GM18508 (cell line): ENCODE data around the gene ZNF526.

ENCODE experiments used
- ATAC-seq: cut with Tn5 transposase; IDR thresholded peaks from one replicate; pipeline ENCODE4 v1.9.1; 2021; ENCODE audit warnings: moderate number of reproducible peaks; ENCODE audit not compliant: insufficient read depth, unreplicated experiment

ZNF526 gene

GRCh38 chr19:42244347-42245220 is 24.5 kb downstream of the ZNF526 start:
- ATAC-seq, result peak; percentile 30

GRCh38 chr19:42245231-42245630 is 25.1 kb downstream of the ZNF526 start:
- ATAC-seq, result no peak

GRCh38 chr19:42246143-42246921 is 26.2 kb downstream of the ZNF526 start:
- ATAC-seq, result no peak

- ATAC-seq, result no peak
Measured at GRCh38 chr19:42246922-42247639, 27.0 kb downstream of the ZNF526 start.

- ATAC-seq, result no peak
Measured at GRCh38 chr19:42247640-42248199, 27.6 kb downstream of the ZNF526 start.

GRCh38 chr19:42248270-42249148 is 28.4 kb downstream of the ZNF526 start:
- ATAC-seq, result no peak

GRCh38 chr19:42249149-42249750 is 29.1 kb downstream of the ZNF526 start:
- ATAC-seq, result no peak

GRCh38 chr19:42249769-42250168 is 29.7 kb downstream of the ZNF526 start:
- ATAC-seq, result no peak

GRCh38 chr19:42250183-42250665 is 30.1 kb downstream of the ZNF526 start:
- ATAC-seq, result no peak

- ATAC-seq, result no peak
Measured at GRCh38 chr19:42250666-42251531, 30.8 kb downstream of the ZNF526 start.

- no peak for ATAC-seq
Measured at GRCh38 chr19:42251572-42252358, 31.7 kb downstream of the ZNF526 start.

GRCh38 chr19:42252365-42253244 is 32.5 kb downstream of the ZNF526 start:
- no peak for ATAC-seq

- no peak for ATAC-seq
Measured at GRCh38 chr19:42253245-42254088, 33.4 kb downstream of the ZNF526 start.

- ATAC-seq, result no peak
Measured at GRCh38 chr19:42254089-42254849, 34.2 kb downstream of the ZNF526 start.
